ENCODE results near the gene NLRC3.

Gene NLRC3

DNA sequence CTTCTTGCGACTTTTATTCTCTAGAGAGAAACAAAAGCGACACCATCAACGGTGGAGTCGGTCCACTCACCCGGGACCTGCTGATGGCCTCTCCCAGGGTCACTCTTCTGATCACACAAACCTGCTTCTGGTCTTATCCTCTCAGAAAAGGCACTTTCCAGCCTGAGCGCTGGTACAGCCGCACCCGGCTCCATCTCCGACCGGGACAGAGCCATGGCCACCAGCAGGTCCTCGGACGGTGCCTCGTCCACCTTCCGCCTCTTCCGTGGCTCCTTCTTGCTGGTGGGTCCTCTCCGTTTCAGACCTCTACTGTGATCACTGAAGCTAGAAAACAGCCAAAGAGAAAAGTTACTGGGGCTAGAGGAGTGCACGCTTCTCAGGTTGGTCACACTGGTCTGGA is 20.5 kb upstream of the NLRC3 start:
- no peak for DNase-seq

GRCh38 chr16:3597226-3597625 is 20.0 kb upstream of the NLRC3 start:
- DNase-seq, result no peak

DNA sequence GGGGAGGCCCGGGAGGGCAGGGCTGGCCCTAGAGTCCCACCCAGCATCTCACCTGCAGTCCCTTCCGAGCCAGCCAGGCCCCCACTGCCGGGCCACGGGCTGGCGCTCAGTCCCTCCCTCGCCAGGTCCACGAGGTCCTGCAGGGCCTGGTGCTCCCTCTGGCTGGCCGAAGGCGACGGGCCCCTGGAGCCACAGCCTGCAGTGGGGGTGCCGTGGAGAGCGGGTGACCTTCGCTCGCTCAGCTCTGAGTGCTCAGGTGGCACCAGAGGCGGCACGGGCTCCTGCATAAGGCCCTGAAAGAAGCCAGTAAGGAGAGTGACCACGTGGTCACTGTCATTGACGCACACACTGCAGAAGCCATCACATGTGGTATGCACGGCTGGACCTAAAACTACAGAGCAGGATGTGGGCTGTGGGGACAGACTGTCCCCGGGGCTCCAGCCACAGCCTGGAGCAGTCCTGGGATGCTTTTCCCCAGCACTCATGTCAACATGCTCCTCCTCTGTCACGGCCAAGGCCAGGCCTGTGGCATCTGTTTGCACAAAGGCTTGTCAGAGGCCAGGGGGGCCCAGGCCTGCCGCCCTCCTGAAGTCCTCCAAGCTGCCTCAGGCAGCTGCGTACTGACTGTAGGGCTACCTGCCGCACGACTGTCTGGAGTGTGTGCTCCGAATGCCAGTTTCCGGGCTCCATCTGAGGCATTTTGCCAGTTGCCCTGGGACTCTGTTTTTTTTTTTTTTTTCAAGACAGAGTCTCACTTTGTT is 19.1 kb upstream of the NLRC3 start:
- no peak for DNase-seq

GRCh38 chr16:3595521-3596021 is 18.4 kb upstream of the NLRC3 start:
- DNase-seq, result no peak

DNA sequence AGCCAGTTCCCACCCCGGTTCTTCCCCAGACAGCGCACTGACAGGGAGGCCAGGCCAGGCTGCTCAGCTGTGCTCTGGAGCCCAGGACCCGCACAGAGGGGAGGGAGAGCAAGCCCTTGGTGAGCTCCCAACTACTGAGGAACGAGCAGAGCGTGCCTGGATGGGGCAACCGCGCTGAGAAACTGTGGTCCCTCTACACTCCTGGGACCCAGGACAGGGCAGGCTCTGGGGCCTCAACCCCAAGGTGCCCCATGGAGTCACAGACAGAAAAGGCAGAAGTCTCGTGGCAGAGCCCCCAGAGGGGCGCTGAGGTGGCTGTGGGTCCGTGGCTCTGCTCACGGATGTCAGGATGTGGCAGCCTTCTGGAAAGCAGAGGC is 17.9 kb upstream of the NLRC3 start:
- DNase-seq, result no peak

GRCh38 chr16:3594316-3595109 is 17.3 kb upstream of the NLRC3 start:
- no peak for DNase-seq

GRCh38 chr16:3592559-3592958 is 15.4 kb upstream of the NLRC3 start:
- no peak for DNase-seq

- DNase-seq, result no peak
Measured at GRCh38 chr16:3591991-3592390, 14.8 kb upstream of the NLRC3 start.

- DNase-seq, result no peak
Measured at GRCh38 chr16:3591436-3591803, 14.2 kb upstream of the NLRC3 start.

DNA sequence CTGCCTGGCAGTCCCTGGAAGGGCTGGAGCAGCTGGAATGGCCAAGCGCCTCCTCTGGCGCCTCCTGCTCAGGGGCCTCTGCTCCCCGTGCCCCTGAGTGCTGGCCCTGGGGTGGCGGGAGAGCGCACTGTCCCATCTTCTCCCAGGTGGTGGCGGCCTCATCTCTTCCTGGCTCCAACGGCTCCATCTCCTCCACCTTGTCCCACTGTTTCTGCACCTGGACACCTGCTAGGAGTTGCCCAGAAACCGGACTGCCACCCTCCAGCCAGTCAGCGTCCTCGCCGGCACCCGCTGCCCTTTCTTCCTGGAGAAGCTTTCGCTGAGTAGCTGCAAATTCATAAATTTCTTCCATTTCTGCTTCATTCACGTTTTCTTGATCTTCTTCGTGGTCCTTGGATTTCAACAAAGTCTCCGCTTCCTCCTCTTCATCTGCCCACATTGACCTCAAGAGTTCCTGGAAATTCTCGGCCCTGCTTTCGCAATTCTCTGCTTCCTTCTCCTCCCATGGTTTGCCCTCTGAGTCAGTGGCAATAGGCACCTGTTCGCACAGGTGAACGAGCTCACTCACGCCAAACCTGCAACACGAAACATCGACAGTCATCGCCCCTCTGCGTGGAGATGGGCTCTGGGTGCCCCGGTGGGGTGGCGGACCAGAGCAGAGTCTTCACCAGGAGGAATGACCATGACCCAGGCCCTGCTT is 13.7 kb upstream of the NLRC3 start:
- DNase-seq, result no peak

GRCh38 chr16:3589991-3590701 is 12.9 kb upstream of the NLRC3 start:
- DNase-seq, result no peak

DNA sequence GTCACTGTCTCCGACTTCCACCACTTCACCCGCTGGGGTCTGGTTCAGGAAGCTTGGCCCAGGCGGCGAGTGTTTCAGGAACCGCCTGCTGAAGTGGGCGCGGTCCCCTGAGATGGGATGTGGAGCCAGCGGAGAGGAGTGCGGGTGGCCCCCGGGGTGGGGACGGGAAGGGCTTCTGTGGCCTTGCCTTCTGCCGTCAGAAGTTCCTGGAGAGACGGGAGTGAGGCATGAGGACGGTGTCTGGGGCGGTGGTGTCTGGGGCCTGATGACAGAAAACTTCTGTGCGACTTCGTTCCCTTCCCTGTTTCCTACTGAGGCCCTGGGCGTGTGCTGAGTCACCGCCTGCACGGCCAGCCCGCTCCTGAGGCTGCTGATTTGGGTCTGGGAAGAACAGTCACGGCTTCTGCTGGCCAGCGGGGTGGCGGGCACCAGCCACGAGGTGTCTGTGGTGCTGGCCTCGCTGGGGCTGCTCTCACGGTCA is 12.3 kb upstream of the NLRC3 start:
- DNase-seq, result no peak

DNA sequence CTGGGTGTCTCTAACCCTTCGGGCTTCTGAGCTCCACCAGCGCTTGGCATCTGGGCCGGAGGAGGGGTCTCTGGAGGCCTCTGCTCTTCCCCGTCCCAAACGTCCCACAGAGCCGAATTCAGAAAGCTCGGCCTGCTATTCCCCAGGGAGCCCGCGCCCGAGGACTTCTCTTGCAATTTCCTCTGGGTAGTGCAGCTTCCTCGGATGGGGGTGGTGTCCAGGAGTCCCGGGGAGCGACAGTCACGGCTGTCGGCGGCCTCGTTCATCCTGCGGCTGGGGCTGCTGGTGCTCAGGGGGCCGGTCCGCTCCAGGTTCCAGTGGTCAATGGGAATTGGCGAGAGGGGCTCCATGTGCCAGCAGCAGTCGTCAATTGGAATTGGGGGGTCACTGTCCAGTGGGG is 11.8 kb upstream of the NLRC3 start:
- no peak for DNase-seq

DNA sequence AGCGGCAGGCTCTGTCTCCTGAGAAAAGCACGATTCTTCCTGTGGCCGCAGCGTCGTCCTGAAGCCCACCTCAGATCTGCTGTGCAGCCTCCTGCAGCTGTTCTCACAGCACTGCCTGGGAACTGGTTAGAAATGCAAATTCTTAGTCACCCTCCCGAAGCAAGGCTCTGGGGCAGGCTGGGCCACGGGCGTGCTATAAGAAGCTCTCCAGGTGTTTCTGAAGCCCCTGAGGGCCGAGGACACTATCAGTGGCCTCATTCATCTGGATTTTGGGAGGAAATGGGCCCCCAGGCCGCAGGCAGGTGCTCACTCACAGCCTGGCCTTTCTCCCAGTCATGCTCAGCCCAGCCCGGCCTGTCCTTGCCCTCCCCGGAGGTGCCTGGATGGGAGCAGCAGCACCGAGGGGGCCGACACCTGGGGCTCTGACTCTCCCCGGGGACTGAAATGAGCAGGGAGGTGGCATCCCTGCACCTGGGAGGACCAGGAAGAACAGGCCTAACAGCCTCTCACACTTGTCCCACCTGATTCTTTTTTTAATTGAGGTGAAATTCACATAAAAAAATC is 10.4 kb upstream of the NLRC3 start:
- no peak for DNase-seq

DNA sequence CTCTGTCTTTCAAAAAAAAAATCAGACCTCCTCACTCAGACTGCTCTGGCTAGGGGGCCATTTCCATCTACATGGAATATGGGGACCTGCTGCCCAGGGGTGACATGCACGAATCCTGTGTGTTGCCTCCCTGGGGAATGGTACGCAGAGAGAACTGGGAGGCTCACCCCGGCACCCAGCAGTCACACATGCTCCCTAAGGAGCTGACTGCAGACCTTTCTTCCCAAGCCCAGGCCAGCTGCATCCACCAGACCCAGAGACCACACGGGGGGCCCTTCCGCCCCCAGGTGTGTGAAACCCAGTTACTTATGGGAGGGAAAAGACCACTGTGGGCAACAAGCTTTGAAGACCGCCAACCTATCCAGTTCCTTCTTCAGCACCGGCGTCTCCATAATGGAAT is 7.2 kb upstream of the NLRC3 start:
- no peak for DNase-seq

- DNase-seq, result no peak
Measured at GRCh38 chr16:3583303-3584038, 6.3 kb upstream of the NLRC3 start.

DNA sequence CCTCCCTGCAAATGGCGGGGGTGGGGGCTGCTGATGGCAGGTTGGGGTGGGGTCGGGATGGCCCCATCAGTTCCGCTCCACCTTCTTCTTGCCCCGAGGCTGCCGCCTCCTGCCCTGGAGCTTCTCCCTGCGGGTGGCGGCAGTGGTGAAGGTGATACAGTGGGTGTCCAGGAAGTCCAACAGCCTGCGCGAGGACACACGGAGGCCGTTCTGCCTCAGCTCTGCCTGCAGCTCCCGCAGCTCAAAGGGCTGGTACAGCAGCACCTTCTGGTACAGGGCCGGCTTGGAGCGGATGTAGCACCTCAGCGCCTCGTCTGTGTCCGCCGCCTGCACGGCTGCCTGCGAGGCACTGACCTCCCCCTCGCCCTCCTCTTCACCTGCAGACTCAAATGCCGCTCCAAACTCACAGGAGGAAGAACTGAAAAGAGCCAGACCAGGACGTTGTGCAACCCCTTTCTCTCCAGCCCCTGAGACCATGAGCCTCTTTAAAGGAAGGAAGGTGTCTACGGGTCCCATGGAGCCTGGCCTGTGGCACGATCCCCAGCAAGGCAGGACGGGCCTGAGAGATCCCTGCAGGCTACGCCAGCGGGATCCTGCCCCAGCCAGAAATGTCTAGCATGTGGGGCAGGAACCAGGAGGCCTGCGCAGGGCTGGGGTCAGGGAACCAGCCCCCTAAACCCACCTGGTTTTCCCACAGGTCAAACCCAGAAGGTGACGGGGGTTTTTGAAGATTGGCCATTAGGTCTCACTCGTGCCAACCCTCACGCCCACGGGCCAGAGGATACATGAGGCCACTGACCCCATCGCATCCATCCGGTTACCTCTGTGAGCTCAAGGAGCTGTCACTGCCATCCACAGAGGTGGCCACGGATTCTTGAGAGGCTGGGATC is 5.3 kb upstream of the NLRC3 start:
- no peak for DNase-seq

DNA sequence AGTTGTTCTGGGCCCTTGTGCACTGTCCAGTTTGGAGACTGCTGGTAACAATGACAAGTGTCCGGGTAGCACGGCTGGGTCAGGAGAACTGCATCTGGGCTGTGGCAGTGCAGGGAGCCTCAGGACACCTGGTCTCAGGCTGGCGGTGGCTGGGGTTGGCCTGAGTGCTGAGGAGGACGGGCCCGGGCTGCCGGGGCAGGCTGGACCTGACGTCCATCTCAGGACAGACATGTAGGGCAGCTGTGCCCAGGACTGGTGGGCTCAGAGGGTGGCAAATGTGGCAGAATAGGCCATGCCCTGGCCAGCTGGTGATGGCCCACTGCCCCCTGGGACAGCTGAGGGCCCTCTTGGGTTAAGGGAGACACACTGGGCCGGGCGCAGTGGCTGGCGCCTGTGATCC is 4.2 kb upstream of the NLRC3 start:
- no peak for DNase-seq

DNA sequence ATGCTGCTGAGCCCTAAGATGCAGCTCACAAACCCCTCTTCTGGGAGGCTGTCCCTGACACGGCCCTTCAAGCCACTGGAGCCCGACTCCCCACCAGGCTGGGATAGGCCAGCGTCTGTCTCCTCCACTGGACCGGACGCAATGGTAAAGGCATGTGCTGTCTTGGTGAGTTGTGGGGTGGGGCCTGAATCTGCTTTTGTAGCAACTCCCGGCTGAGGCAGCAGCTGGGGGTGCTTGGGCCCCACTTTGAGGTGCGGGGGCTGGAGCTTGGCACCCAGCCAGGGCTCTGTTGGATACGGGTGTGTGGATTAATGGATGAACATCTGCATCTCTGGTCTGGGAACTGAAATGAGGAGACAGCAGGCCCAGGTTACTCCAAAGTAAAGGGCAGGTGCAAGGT is 3.5 kb upstream of the NLRC3 start:
- no peak for DNase-seq

- no peak for DNase-seq
Measured at GRCh38 chr16:3580251-3580651, 3.0 kb upstream of the NLRC3 start.

- DNase-seq, result no peak
Measured at GRCh38 chr16:3579776-3580175, 2.6 kb upstream of the NLRC3 start.

All from NCI-H510A (cell line).